Thyroid gland (tissue), 4 donors: ENCODE results near the gene RALY. TPM values are rescaled to one million over a fixed set of nuclear protein-coding genes. Genes with fewer than 3 reads are reported as not detected.
A peak's percentile ranks its signal among the peaks of the same experiment; 100 is the strongest.

Experiments used
- DNase-seq, 2 donors: peaks; one replicate each; pipeline ENCODE4 v3.0.0-alpha.2; 2019
- H3K27ac ChIP-seq, 3 donors: fragments of 200-600 bp; sonication (generic); 1 replicate in 2 of 3; 2 replicates in 1 of 3; pipeline ENCODE4 v1.5.1; 2016 to 2019; ENCODE audit warnings: mild to moderate bottlenecking in 1 of 3, moderate library complexity in 1 of 3
- H3K27me3 ChIP-seq: fragments of 200-600 bp; sonication (generic); one replicate; pipeline ENCODE4 v1.5.1; 2019
- H3K36me3 ChIP-seq, 2 donors: fragments of 200-600 bp; sonication (generic); one replicate each; pipeline ENCODE4 v1.5.1; 2016 to 2019
- H3K4me1 ChIP-seq, 2 donors: fragments of 200-600 bp; sonication (generic); one replicate each; pipeline ENCODE4 v1.5.1; 2017 to 2019
- H3K4me3 ChIP-seq, 3 donors: fragments of 200-600 bp; sonication (generic); replicated peaks in 1 of 3; 1 replicate in 2 of 3; 2 replicates in 1 of 3; pipeline ENCODE4 v1.5.1; 2016; ENCODE audit warnings: mild to moderate bottlenecking in 1 of 3
- H3K9me3 ChIP-seq: fragments of 200-600 bp; sonication (generic); one replicate; pipeline ENCODE4 v1.5.1; 2017
- POLR2A ChIP-seq, 2 donors: fragments of 450-650 bp; IDR thresholded peaks; one replicate each; pipeline ENCODE4 v1.6.1; 2017; ENCODE audit warnings: antibody characterized with exemption in 2 of 2, mild to moderate bottlenecking in 2 of 2, moderate library complexity in 1 of 2
- WGBS, 2 donors: methylation state at CpG; one replicate each; pipeline ENCODE4 v1.1.5; 2017; 5-methylcytosine and 5-hydroxymethylcytosine counted together
- intact Hi-C: fragments of 100-400 bp; cut with DNase I; formaldehyde crosslinking; loops from one replicate; pipeline ENCODE4 v1.15.1; 2023
- total RNA-seq, 4 donors: library from RNA; depleted of rRNA; stranded (reverse); fragments of >200 nt; gene quantifications; one replicate each; pipeline ENCODE4 v1.2.3, GENCODE V29; 2016
- TF ChIP-seq, protein P1 (sequence below), 6 experiments: fragments of 200-600 bp in 3 of 6; fragments of 450-650 bp in 3 of 6; sonication (generic) in 3 of 6; IDR thresholded peaks; one replicate each; pipeline ENCODE4 v1.5.1; 2016 to 2019; ENCODE audit warnings: antibody characterized with exemption in 6 of 6, mild to moderate bottlenecking in 2 of 6, inconsistent platforms in 1 of 6, moderate library complexity in 1 of 6

Gene RALY
- total RNA-seq, 4 donors from 2014 or later, result 124 to 208 (median 151) TPM

- peak overlapping the region; percentile 93 to 95 (median 94) for H3K4me3 ChIP-seq
- intact Hi-C loops, result loop anchor here (5.0 kb wide), 1 partner anchor 77 kb away; no protein-coding TSS in a partner anchor
- no peaks in the 10 kb centered on the region for H3K9me3 ChIP-seq
- no peaks in the 10 kb centered on the region for H3K36me3 ChIP-seq
- H3K27me3 ChIP-seq, result no peaks in the 10 kb centered on the region
- peaks cover 44 to 64% of the 10 kb centered on the region in 2 donors for H3K4me1 ChIP-seq
- peak overlapping the region; percentile 96 to 98 (median 97) for H3K27ac ChIP-seq
- peak; percentile 52 to 53 for DNase-seq
- TF ChIP-seq POLR2A (IDR thresholded peaks at IDR 0.05), result peak in 1 of 2 donors; percentile 13
- TF ChIP-seq, protein P1, sequence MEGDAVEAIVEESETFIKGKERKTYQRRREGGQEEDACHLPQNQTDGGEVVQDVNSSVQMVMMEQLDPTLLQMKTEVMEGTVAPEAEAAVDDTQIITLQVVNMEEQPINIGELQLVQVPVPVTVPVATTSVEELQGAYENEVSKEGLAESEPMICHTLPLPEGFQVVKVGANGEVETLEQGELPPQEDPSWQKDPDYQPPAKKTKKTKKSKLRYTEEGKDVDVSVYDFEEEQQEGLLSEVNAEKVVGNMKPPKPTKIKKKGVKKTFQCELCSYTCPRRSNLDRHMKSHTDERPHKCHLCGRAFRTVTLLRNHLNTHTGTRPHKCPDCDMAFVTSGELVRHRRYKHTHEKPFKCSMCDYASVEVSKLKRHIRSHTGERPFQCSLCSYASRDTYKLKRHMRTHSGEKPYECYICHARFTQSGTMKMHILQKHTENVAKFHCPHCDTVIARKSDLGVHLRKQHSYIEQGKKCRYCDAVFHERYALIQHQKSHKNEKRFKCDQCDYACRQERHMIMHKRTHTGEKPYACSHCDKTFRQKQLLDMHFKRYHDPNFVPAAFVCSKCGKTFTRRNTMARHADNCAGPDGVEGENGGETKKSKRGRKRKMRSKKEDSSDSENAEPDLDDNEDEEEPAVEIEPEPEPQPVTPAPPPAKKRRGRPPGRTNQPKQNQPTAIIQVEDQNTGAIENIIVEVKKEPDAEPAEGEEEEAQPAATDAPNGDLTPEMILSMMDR (IDR thresholded peaks at IDR 0.05), result no peak
- WGBS, 2 donors, result 14 to 18% methylated on average over 8 of the region's 8 CpGs
Measured at GRCh38 chr20:33995053-33995831, 1.5 kb downstream of the RALY start.

DNA sequence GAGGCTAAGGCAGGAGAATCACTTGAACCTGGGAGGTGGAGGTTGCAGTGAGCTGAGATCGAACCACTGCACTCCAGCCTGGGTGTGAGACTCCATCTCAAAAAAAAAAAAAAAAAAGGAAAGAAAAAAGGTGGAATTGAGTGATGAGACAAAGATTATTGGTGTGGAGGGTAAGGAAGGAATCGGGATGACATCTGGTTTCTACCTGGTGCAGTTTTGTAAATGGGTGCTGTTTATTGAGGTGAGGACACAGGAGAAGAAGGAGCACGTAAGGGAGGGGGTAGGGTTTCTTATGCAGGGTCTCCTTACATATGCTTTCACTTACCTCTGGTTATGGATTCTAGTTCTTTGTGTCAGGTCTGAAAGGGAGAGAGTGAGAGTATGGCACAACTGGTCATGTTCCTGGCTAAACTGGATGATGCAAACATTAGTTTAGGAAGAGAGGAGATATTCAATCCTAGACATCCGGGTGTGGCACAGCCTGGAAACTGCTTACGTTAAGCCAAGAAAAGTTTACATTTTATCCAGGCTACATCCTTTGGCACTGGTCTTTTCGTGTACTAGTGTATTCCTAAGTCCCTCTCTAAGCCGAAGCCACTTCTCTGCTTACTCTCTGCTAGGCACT is 5.4 kb downstream of the RALY start:
- peaks cover 63 to 75% of the 10 kb centered on the region in 2 donors for H3K4me1 ChIP-seq
- no peak overlapping the region for H3K27ac ChIP-seq
- H3K36me3 ChIP-seq, result no peaks in the 10 kb centered on the region
- no peaks in the 10 kb centered on the region for H3K9me3 ChIP-seq
- WGBS, 2 donors, result 74 to 76% methylated on average over 7 of the region's 7 CpGs
- no peaks in the 10 kb centered on the region for H3K27me3 ChIP-seq
- intact Hi-C loops, result loop anchor here (5.0 kb wide), 1 partner anchor 73 kb away; no protein-coding TSS in a partner anchor
- H3K4me3 ChIP-seq, result no peak overlapping the region
- DNase-seq, result no peak
- TF ChIP-seq, protein P1 (IDR thresholded peaks at IDR 0.05), result no peak
- TF ChIP-seq POLR2A (IDR thresholded peaks at IDR 0.05), result no peak

DNA sequence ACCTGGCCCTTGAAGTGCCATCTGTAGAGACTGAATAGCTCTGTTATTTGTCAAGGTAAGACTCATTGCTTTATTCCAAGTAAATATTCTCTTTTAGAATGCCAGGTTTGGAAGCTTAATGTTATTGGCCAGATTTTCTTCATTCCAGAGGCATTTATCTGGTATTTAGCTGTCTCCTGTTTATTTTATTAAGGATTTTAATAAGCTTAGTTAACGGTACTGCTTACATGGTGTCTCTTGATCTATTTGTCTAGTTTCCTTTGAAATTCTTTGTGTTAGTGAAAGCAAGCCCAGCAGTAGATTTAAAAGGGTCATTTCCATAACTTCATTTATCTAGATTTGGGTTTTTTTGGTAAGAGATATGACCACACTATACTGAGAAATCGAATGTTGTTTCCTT is 7.7 kb downstream of the RALY start:
- Histone ChIP-seq H3K27me3 (no peaks in the 10 kb centered on the region), H3K4me3 (no peak overlapping the region), H3K9me3 (no peaks in the 10 kb centered on the region), H3K27ac (peak overlapping the region in 1 of 3 donors; percentile 24), H3K4me1 (peaks cover 51 to 61% of the 10 kb centered on the region in 2 donors), H3K36me3 (no peaks in the 10 kb centered on the region)
- DNase-seq, result no peak
- TF ChIP-seq, protein P1 (IDR thresholded peaks at IDR 0.05), result no peak
- TF ChIP-seq POLR2A (IDR thresholded peaks at IDR 0.05), result no peak
- intact Hi-C loops, result no loop called here
- WGBS, 2 donors, result 50 to 52% methylated on average over 2 of the region's 2 CpGs

DNA sequence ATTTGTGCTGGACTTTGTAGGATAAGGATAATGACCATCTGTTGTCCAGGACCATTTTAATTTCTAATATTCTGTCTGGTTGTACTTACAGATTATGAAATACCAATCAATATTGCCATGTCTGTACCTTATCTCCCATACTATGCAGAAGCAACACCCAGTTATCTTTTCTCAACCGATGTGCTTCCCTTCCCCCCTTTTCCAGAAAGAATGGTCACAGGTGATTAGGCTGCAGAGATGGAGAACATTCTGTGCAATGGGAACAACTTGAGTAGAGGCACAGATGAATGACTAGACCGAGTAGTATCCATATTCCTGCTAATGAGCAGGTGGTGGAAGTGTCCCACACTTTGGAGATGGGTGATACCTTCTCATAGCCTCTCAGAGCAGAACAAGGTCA is 10.5 kb downstream of the RALY start:
- TF ChIP-seq, protein P1 (IDR thresholded peaks at IDR 0.05), result no peak
- no peak for TF ChIP-seq POLR2A (IDR thresholded peaks at IDR 0.05)
- H3K9me3 ChIP-seq, result no peaks in the 10 kb centered on the region
- no peak for DNase-seq
- WGBS, 2 donors, result 72 to 78% methylated on average over 2 of the region's 2 CpGs
- H3K4me3 ChIP-seq, result no peak overlapping the region
- intact Hi-C loops, result no loop called here
- no peak overlapping the region for H3K27ac ChIP-seq
- no peaks in the 10 kb centered on the region for H3K27me3 ChIP-seq
- H3K4me1 ChIP-seq, result peaks cover 36 to 48% of the 10 kb centered on the region in 2 donors
- no peaks in the 10 kb centered on the region for H3K36me3 ChIP-seq
